Measurements from ENCODE around the gene DBN1. TPM values are rescaled to one million over a fixed set of nuclear protein-coding genes. Genes with fewer than 3 reads are reported as not detected.

The DBN1 gene
- total and polyA plus RNA-seq, 9 of the 15 experiments (the other 6 are each of a cell fraction or from before 2014, with no cell fraction given), result 0.25 to 87.2 (median 27.9) TPM

DNA sequence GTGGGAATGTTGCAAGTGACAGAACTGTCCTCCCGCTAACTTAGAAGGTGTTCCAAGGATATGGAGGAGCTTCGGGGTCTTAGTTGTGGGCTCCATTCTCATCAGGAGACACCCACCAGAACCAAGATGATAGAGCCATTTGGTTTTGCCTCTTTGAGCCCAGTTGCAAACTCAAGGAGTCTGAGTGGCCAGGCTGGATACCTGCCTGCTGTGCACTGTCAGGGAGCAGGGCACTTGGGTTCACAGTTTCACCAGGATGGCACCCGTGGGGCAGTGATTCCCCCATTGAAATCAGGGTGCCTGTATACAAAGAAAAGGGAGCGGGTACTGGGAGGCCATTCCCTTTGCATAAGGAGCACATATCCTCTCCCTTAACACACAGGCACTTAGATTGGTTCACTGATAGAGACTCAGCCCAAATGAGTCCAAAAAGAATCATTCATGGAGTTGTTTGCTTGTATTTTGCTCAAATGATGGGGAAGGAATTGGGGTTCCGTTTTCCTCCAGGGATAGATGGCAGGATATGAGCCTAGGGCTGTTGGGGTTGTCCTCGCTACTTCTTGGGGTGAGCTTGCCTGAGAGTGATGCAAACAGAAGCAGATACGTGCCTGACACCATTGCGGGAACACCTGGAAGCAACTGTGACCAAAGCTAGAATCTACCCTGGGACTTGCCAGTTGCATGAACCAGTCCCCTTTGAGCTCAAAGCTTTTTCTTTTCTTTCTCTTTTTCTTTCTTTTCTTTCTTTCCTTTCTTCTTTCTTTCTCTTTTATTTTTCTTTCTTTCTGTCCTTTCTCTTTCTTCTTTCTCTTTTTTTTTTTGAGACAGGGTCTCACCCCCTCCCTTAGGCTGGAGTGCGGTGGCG is 28.1 kb downstream of the DBN1 start (continued):
- TF ChIP-seq, protein P1, sequence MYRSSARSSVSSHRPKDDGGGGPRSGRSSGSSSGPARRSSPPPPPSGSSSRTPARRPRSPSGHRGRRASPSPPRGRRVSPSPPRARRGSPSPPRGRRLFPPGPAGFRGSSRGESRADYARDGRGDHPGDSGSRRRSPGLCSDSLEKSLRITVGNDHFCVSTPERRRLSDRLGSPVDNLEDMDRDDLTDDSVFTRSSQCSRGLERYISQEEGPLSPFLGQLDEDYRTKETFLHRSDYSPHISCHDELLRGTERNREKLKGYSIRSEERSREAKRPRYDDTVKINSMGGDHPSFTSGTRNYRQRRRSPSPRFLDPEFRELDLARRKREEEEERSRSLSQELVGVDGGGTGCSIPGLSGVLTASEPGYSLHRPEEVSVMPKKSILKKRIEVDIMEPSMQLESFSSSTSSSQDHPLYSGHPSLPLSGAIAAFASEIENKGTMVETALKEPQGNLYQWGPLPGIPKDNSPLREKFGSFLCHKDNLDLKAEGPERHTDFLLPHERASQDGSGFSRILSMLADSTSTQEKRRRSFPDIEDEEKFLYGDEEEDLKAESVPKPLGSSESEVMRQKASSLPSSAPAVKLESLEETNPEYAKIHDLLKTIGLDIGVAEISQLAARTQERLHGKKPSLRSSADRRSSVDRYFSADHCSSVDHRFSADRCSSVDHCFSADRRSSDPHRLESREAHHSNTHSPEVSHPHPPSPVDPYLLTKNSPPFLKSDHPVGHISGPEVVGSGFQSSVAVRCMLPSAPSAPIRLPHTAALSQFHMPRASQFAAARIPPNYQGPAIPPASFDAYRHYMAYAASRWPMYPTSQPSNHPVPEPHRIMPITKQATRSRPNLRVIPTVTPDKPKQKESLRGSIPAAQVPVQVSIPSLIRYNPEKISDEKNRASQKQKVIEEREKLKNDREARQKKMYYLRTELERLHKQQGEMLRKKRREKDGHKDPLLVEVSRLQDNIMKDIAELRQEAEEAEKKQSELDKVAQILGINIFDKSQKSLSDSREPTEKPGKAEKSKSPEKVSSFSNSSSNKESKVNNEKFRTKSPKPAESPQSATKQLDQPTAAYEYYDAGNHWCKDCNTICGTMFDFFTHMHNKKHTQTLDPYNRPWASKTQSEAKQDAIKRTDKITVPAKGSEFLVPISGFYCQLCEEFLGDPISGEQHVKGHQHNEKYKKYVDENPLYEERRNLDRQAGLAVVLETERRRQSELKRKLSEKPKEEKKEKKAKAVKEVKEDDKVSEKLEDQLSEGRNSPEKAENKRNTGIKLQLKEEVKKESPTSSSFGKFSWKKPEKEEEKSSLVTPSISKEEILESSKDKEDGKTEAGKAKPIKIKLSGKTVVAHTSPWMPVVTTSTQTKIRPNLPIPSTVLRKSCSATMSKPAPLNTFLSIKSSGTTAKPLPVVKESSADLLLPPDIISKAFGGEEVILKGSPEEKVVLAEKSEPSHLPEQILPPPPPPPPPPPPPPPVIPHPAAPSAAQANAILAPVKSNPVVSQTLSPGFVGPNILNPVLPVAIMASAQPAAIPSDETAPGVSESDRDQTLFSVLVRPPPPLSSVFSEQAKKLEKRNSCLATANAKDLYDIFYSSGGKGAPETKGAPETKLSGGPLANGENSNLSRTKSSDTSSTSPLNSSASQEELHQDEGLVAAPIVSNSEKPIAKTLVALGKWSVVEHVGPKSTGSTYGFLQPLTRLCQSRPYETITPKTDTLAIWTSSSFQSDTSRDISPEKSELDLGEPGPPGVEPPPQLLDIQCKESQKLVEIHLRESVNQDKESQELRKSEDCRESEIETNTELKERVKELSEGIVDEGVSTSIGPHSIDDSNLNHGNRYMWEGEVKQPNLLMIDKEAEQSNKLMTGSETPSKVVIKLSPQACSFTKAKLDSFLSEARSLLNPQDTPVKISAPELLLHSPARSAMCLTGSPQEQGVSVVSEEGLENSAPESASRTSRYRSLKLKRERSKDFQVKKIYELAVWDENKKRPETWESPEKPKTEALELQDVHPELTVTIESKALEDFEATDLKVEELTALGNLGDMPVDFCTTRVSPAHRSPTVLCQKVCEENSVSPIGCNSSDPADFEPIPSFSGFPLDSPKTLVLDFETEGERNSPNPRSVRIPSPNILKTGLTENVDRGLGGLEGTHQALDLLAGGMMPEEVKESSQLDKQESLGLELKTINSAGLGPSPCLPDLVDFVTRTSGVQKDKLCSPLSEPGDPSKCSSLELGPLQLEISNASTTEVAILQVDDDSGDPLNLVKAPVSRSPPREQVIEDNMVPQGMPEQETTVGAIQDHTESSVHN (IDR thresholded peaks at IDR 0.05; ENCODE audit: borderline replicate concordance in 1 of 2, low read depth in 1 of 2), result no peak
- peak; percentile 10 for TF ChIP-seq POLR2A (conservative IDR thresholded peaks at IDR 0.05)
- TF ChIP-seq TEAD4 (IDR thresholded peaks at IDR 0.05; ENCODE audit: low read length), result peak; percentile 7; the same call in 1 of the 2 replicates
- TF ChIP-seq TEAD4 (CRISPR knock-in tag; IDR thresholded peaks at IDR 0.05; ENCODE audit: borderline replicate concordance), result no peak
- TF ChIP-seq POLR2H (tag; IDR thresholded peaks at IDR 0.05; ENCODE audit: low read depth), result peak; percentile 54
- TF ChIP-seq SP1 (CRISPR knock-in tag; IDR thresholded peaks at IDR 0.05), result peak; percentile 18; the same call in 1 of the 2 replicates
- TF ChIP-seq, protein P2, sequence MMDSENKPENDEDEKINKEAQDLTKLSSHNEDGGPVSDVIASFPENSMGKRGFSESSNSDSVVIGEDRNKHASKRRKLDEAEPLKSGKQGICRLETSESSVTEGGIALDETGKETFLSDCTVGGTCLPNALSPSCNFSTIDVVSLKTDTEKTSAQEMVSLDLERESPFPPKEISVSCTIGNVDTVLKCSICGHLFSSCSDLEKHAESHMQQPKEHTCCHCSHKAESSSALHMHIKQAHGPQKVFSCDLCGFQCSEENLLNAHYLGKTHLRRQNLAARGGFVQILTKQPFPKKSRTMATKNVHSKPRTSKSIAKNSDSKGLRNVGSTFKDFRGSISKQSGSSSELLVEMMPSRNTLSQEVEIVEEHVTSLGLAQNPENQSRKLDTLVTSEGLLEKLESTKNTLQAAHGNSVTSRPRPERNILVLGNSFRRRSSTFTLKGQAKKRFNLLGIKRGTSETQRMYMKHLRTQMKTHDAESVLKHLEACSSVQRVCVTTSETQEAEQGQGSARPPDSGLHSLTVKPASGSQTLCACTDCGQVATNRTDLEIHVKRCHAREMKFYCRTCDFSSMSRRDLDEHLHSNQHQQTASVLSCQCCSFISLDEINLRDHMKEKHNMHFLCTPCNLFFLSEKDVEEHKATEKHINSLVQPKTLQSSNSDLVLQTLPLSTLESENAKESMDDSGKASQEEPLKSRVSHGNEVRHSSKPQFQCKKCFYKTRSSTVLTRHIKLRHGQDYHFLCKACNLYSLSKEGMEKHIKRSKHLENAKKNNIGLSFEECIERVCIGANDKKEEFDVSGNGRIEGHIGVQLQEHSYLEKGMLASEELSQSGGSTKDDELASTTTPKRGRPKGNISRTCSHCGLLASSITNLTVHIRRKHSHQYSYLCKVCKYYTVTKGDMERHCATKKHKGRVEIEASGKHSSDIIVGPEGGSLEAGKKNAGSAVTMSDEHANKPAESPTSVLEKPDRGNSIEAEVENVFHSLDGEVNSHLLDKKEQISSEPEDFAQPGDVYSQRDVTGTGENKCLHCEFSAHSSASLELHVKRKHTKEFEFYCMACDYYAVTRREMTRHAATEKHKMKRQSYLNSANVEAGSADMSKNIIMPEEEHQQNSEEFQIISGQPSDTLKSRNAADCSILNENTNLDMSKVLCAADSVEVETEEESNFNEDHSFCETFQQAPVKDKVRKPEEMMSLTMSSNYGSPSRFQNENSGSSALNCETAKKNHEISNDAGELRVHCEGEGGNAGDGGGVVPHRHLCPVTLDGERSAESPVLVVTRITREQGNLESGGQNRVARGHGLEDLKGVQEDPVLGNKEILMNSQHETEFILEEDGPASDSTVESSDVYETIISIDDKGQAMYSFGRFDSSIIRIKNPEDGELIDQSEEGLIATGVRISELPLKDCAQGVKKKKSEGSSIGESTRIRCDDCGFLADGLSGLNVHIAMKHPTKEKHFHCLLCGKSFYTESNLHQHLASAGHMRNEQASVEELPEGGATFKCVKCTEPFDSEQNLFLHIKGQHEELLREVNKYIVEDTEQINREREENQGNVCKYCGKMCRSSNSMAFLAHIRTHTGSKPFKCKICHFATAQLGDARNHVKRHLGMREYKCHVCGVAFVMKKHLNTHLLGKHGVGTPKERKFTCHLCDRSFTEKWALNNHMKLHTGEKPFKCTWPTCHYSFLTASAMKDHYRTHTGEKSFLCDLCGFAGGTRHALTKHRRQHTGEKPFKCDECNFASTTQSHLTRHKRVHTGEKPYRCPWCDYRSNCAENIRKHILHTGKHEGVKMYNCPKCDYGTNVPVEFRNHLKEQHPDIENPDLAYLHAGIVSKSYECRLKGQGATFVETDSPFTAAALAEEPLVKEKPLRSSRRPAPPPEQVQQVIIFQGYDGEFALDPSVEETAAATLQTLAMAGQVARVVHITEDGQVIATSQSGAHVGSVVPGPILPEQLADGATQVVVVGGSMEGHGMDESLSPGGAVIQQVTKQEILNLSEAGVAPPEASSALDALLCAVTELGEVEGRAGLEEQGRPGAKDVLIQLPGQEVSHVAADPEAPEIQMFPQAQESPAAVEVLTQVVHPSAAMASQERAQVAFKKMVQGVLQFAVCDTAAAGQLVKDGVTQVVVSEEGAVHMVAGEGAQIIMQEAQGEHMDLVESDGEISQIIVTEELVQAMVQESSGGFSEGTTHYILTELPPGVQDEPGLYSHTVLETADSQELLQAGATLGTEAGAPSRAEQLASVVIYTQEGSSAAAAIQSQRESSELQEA (IDR thresholded peaks at IDR 0.05; ENCODE audit: low read depth), result peak; percentile 20; the same call in 1 of the 2 replicates
- TF ChIP-seq, protein P3, sequence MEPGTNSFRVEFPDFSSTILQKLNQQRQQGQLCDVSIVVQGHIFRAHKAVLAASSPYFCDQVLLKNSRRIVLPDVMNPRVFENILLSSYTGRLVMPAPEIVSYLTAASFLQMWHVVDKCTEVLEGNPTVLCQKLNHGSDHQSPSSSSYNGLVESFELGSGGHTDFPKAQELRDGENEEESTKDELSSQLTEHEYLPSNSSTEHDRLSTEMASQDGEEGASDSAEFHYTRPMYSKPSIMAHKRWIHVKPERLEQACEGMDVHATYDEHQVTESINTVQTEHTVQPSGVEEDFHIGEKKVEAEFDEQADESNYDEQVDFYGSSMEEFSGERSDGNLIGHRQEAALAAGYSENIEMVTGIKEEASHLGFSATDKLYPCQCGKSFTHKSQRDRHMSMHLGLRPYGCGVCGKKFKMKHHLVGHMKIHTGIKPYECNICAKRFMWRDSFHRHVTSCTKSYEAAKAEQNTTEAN (CRISPR knock-in tag; IDR thresholded peaks at IDR 0.05), result 0 out of 2 replicates have a peak, but pooled peaks have one; percentile 2

All from K562 (cell line).